HG03064 (cell line): ENCODE data around the gene OTUD1.
"Not testable (repeated sequence)": the region's sequence is repeated elsewhere in the genome, so short reads cannot be mapped to it uniquely, and the experiment has no call there.

Experiments
- ATAC-seq: cut with Tn5 transposase; IDR thresholded peaks from one replicate; pipeline ENCODE4 v1.9.1; 2021; ENCODE audit warnings: low read depth; ENCODE audit not compliant: unreplicated experiment

Gene OTUD1

GRCh38 chr10:23438547-23439451 lies at the start of gene OTUD1:
Gene OTUD1, plus strand, starts transcription at chr10:23439075. Its CDS starts 383 bp downstream, at chr10:23439458.
- peak; percentile 82 for ATAC-seq

- ATAC-seq, result not testable (repeated sequence)
These were observed 48.5 kb upstream of the OTUD1 start for GRCh38 chr10:23390408-23390807.

- ATAC-seq, result no peak
These were observed 48.1 kb upstream of the OTUD1 start for GRCh38 chr10:23390809-23391208.

- ATAC-seq, result no peak
These were observed 47.1 kb upstream of the OTUD1 start for GRCh38 chr10:23391821-23392220.

- ATAC-seq, result no peak
These were observed 43.9 kb upstream of the OTUD1 start for GRCh38 chr10:23395017-23395416.

- no peak for ATAC-seq
These were observed 42.2 kb upstream of the OTUD1 start for GRCh38 chr10:23396695-23397094.

GRCh38 chr10:23399701-23400144 lies 39.2 kb upstream of the OTUD1 start:
- ATAC-seq, result no peak

GRCh38 chr10:23402856-23403255 lies 36.0 kb upstream of the OTUD1 start:
- no peak for ATAC-seq

- ATAC-seq, result no peak
These were observed 35.6 kb upstream of the OTUD1 start for GRCh38 chr10:23403278-23403677.

- ATAC-seq, result no peak
These were observed 35.2 kb upstream of the OTUD1 start for GRCh38 chr10:23403719-23404118.

- ATAC-seq, result no peak
These were observed 34.4 kb upstream of the OTUD1 start for GRCh38 chr10:23404461-23404980.

GRCh38 chr10:23405540-23405939 lies 33.3 kb upstream of the OTUD1 start:
- no peak for ATAC-seq

- ATAC-seq, result no peak
These were observed 32.5 kb upstream of the OTUD1 start for GRCh38 chr10:23406409-23406808.

GRCh38 chr10:23408330-23408976 lies 30.4 kb upstream of the OTUD1 start:
- no peak for ATAC-seq

- no peak for ATAC-seq
These were observed 26.7 kb upstream of the OTUD1 start for GRCh38 chr10:23412223-23412622.

GRCh38 chr10:23413629-23414089 lies 25.2 kb upstream of the OTUD1 start:
- ATAC-seq, result peak; percentile 94

GRCh38 chr10:23414658-23415057 lies 24.2 kb upstream of the OTUD1 start:
- ATAC-seq, result no peak

- ATAC-seq, result no peak
These were observed 21.6 kb upstream of the OTUD1 start for GRCh38 chr10:23417254-23417653.

- no peak for ATAC-seq
These were observed 20.7 kb upstream of the OTUD1 start for GRCh38 chr10:23418051-23418681.

GRCh38 chr10:23419201-23419600 lies 19.7 kb upstream of the OTUD1 start:
- ATAC-seq, result no peak
